ENCODE results near the gene THAP3.

The THAP3 gene

GRCh38 chr1:6666696-6667095 lies 42.0 kb downstream of the THAP3 start:
- DNase-seq (ENCODE audit: low spot score) = no peak
- no peak for TF ChIP-seq CTCF (IDR thresholded peaks at IDR 0.05; ENCODE audit: extremely low read depth, missing control alignments)

- no peak for TF ChIP-seq CTCF (IDR thresholded peaks at IDR 0.05; ENCODE audit: extremely low read depth, missing control alignments)
- no peak for DNase-seq (ENCODE audit: low spot score)
Observed at GRCh38 chr1:6667139-6667538, 42.5 kb downstream of the THAP3 start.

GRCh38 chr1:6668503-6668902 lies 43.8 kb downstream of the THAP3 start:
- DNase-seq (ENCODE audit: low spot score) = no peak
- TF ChIP-seq CTCF (IDR thresholded peaks at IDR 0.05; ENCODE audit: extremely low read depth, missing control alignments) = no peak

GRCh38 chr1:6672558-6672957 lies 47.9 kb downstream of the THAP3 start:
- TF ChIP-seq CTCF (IDR thresholded peaks at IDR 0.05; ENCODE audit: extremely low read depth, missing control alignments) = no peak
- DNase-seq (ENCODE audit: low spot score) = no peak

- DNase-seq (ENCODE audit: low spot score) = no peak
- no peak for TF ChIP-seq CTCF (IDR thresholded peaks at IDR 0.05; ENCODE audit: extremely low read depth, missing control alignments)
Observed at GRCh38 chr1:6673816-6674398, 49.2 kb downstream of the THAP3 start.

GRCh38 chr1:6674771-6675170 lies 50.1 kb downstream of the THAP3 start:
- DNase-seq (ENCODE audit: low spot score) = no peak

GRCh38 chr1:6675941-6676340 lies 51.3 kb downstream of the THAP3 start:
- no peak for DNase-seq (ENCODE audit: low spot score)
- TF ChIP-seq CTCF (IDR thresholded peaks at IDR 0.05; ENCODE audit: extremely low read depth, missing control alignments) = no peak

More at GRCh38 chr1:6674771-6675170, 50.1 kb downstream of the THAP3 start:
- TF ChIP-seq CTCF (IDR thresholded peaks at IDR 0.05; ENCODE audit: extremely low read depth, missing control alignments) = no peak
